Skeletal muscle satellite cell (primary cell): ENCODE data around the gene DPEP3. TPM values are rescaled to one million over a fixed set of nuclear protein-coding genes. Genes with fewer than 3 reads are reported as not detected.
"Not testable (repeated sequence)": the region's sequence is repeated elsewhere in the genome, so short reads cannot be mapped to it uniquely, and the experiment has no call there.

Source experiments
- H3K27me3 ChIP-seq: 2 replicates; pipeline ENCODE4 v1.7.0; 2013; ENCODE audit warnings: low read length; ENCODE audit not compliant: control insufficient read depth, insufficient read depth
- H3K36me3 ChIP-seq: 2 replicates; pipeline ENCODE4 v1.7.0; 2013; ENCODE audit warnings: mild to moderate bottlenecking, control low read depth, low read length; ENCODE audit not compliant: insufficient read depth
- H3K4me1 ChIP-seq: 2 replicates; pipeline ENCODE4 v1.7.0; 2013; ENCODE audit warnings: low read length; ENCODE audit not compliant: control insufficient read depth, insufficient read depth
- H3K4me2 ChIP-seq: 2 replicates; pipeline ENCODE4 v1.7.0; 2013; ENCODE audit warnings: mild to moderate bottlenecking, low read length
- H3K4me3 ChIP-seq: 2 replicates; pipeline ENCODE4 v1.7.0; 2013; ENCODE audit warnings: low read length
- H3K9ac ChIP-seq: 2 replicates; pipeline ENCODE4 v1.7.0; 2013; ENCODE audit warnings: mild to moderate bottlenecking, low read depth, low read length, moderate library complexity
- H3K9me3 ChIP-seq: replicated peaks from 2 replicates; pipeline ENCODE4 v1.7.0; 2013; ENCODE audit warnings: mild to moderate bottlenecking, control low read depth, low read length
- total RNA-seq: library from RNA; depleted of rRNA; stranded (reverse); fragments of >200 nt; gene quantifications from 2 replicates; pipeline ENCODE4 v1.2.3, GENCODE V29; 2012; rRNA removed

DPEP3 gene
- not detected in 2 replicates for total RNA-seq

- no peak within 1 kb of the TSS for H3K9ac ChIP-seq
- no peak within 1 kb of the TSS for H3K4me3 ChIP-seq
- H3K36me3 ChIP-seq: no peaks in the 10 kb centered on the region
- H3K4me2 ChIP-seq: no peak within 1 kb of the TSS
- peaks cover 27% of the 10 kb centered on the region for H3K27me3 ChIP-seq
- no peaks in the 10 kb centered on the region for H3K4me1 ChIP-seq
- no peaks in the 10 kb centered on the region for H3K9me3 ChIP-seq
These were observed at the start of gene DPEP3 for GRCh38 chr16:67979955-67980678. Gene DPEP3 (minus strand): TSS chr16:67980499. CDS start chr16:67980380, 119 bp downstream.

DNA sequence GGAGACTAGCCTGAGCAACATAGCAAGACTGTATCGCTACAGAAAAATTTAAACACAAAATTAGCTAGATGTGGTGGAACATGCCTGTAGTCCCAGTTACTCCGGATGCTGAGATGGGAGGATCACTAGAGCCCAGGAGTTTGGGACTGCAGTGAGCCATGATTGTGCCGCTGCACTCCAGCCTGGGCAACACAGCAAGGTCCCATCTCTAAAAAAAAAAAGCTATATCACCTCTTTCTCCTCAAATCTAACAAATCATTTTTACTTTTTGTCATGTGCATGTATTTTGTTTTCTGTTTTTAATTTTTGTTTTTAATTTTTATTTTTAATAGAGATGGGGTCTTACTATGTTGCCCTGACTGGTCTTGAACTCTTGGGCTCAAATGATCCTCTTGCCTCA is 48.7 kb upstream of the DPEP3 start:
- Histone ChIP-seq H3K36me3 (peaks cover 7% of the 10 kb centered on the region), H3K9ac (no peak overlapping the region), H3K27me3 (no peaks in the 10 kb centered on the region), H3K9me3 (no peaks in the 10 kb centered on the region), H3K4me1 (no peaks in the 10 kb centered on the region), H3K4me3 (no peak overlapping the region), H3K4me2 (no peak overlapping the region)

DNA sequence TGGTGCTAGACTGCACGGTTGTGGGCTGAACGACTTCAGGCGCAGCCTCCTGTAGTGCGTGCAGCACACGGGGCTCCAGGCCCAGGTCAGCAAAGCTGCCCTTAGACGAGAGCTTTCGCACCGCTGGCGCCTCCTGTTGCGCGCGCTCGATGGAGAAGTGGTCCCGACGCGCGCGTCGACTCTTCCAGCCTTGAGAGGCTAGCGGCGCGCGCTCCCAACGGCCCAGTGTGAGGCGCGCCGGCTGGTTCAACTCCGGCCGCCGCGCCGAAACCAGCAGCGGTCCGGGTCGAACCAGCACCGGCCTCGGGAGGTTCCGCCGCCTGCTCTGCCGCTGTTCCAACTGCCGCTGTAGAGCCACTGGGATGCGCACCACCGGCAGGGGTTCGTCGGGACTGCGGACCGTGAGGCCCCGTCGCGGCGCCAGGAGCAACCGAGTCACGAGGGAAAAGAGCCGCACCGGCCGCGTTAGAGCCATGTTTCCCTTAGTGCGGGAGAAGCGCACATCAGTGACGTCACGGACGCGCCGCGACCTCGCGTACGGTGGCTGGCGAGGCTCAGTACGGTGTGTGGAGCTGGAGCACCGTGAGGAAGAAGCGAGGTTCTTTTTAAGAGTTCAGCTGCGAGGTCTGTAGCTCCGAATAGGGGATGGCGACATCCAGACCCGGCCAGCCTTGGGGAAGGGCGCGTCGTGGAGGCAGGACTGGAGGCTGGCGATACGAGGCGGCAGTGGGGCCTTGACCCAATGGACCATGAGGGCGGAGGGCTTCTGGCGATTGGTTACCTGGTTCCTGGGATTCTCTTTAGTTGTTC is 42.6 kb upstream of the DPEP3 start, which contains the start of the genes DDX28 and DUS2:
Gene DDX28, minus strand, starts transcription at position 505 of the 810 bp plus-strand sequence. Its CDS starts 30 bp downstream, at position 475.
Gene DUS2, plus strand, starts transcription at position 557 of the 810 bp plus-strand sequence. CDS start 14,740 bp downstream, outside the sequence.
- H3K4me3 ChIP-seq: peak within 1 kb of the TSS; percentile 83
- H3K4me1 ChIP-seq: peaks cover 7% of the 10 kb centered on the region
- peak within 1 kb of the TSS; percentile 92 for H3K4me2 ChIP-seq
- H3K9ac ChIP-seq: peak within 1 kb of the TSS; percentile 92
- no peaks in the 10 kb centered on the region for H3K36me3 ChIP-seq
- no peaks in the 10 kb centered on the region for H3K27me3 ChIP-seq
- H3K9me3 ChIP-seq: no peaks in the 10 kb centered on the region

- H3K36me3 ChIP-seq: no peaks in the 10 kb centered on the region
- H3K4me2 ChIP-seq: peak overlapping the region; percentile 92
- H3K4me1 ChIP-seq: peaks cover 7% of the 10 kb centered on the region
- no peaks in the 10 kb centered on the region for H3K9me3 ChIP-seq
- H3K9ac ChIP-seq: peak overlapping the region; percentile 92
- H3K4me3 ChIP-seq: peak overlapping the region; percentile 83
- no peaks in the 10 kb centered on the region for H3K27me3 ChIP-seq
These were observed 42.0 kb upstream of the DPEP3 start for GRCh38 chr16:68022278-68022727.

GRCh38 chr16:68021490-68021889 is 41.2 kb upstream of the DPEP3 start:
- Histone ChIP-seq H3K4me2 (peak overlapping the region; percentile 92), H3K36me3 (no peaks in the 10 kb centered on the region), H3K9me3 (no peaks in the 10 kb centered on the region), H3K9ac (no peak overlapping the region), H3K4me3 (no peak overlapping the region), H3K4me1 (peaks cover 7% of the 10 kb centered on the region), H3K27me3 (no peaks in the 10 kb centered on the region)

DNA sequence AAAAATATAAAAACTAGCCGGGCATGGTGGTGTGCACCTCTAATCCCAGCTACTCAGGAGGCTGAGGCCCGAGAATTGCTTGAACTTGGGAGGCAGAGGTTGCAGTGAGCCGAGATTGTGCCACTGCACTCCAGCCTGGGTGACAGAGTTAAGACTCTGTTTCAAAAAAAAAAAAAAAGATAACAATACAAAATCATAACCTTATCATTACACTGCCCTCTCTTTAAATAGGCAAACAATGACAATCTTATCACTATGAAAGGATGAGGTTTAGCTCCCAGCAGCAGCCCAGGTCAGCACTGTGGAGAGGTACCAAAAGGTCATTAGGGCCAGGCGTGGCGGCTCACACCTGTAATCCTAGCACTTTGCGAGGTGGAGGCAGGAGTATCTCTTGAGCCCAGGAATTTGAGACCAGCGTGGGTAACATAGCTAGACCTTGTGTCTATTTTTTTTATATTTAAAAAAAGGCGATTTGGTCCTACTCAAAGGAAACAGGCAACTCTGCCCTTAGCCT is 38.9 kb upstream of the DPEP3 start:
- no peaks in the 10 kb centered on the region for H3K9me3 ChIP-seq
- no peak overlapping the region for H3K4me3 ChIP-seq
- H3K4me2 ChIP-seq: no peak overlapping the region
- peaks cover 2% of the 10 kb centered on the region for H3K27me3 ChIP-seq
- H3K4me1 ChIP-seq: peaks cover 7% of the 10 kb centered on the region
- no peaks in the 10 kb centered on the region for H3K36me3 ChIP-seq
- H3K9ac ChIP-seq: no peak overlapping the region

DNA sequence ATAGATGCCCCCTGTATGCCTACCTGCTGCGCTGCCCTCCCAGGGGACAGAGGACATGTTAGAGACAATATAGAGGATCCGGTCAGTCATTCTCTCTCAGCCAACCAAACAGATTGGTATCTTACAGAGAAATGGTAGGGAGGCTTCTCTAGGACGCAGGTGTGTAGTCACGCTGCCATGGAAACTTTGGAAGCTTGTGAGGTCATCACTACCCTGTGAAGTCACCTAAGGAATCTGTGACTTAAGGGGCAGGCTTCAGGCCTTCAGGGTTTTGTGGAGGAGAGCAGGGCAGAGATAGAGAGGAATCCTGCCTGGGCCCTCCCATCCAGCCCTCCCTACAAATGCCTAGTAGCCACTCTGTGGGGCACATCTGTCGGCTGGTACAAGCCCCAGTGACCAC is 35.4 kb upstream of the DPEP3 start, which contains the start of gene DPEP2NB:
Gene DPEP2NB, minus strand, starts transcription at position 231 of the 400 bp plus-strand sequence. Its CDS starts 141 bp downstream, at position 90.
- no peaks in the 10 kb centered on the region for H3K9me3 ChIP-seq
- H3K27me3 ChIP-seq: peaks cover 12% of the 10 kb centered on the region
- no peaks in the 10 kb centered on the region for H3K4me1 ChIP-seq
- no peak within 1 kb of the TSS for H3K4me3 ChIP-seq
- no peak within 1 kb of the TSS for H3K9ac ChIP-seq
- no peak within 1 kb of the TSS for H3K4me2 ChIP-seq
- H3K36me3 ChIP-seq: no peaks in the 10 kb centered on the region

DNA sequence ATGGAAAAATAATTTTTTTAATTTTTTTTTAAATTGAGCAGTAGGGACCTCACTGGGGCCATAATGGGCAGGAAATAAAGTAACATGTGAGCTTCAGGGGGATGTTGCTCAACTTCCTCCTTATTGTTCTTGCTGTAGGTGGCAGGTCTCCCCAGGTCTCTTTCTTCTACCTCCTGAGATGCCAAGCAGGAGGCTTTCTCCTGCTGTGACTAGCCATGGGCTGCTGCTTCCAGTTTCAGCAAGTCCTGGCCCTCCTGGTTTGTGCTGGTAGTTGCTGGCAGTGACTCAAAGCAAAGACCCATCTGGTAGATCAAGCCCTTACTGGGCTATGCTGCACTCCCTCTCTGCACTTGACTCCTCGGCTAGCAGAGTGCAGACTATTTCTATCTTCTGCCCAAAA is 33.1 kb upstream of the DPEP3 start:
- Histone ChIP-seq H3K27me3 (peaks cover 16% of the 10 kb centered on the region), H3K4me3 (no peak overlapping the region), H3K4me1 (no peaks in the 10 kb centered on the region), H3K36me3 (no peaks in the 10 kb centered on the region), H3K9me3 (no peaks in the 10 kb centered on the region), H3K9ac (no peak overlapping the region), H3K4me2 (no peak overlapping the region)

GRCh38 chr16:68009872-68010271 is 29.6 kb upstream of the DPEP3 start:
- H3K4me1 ChIP-seq: not testable (repeated sequence)

GRCh38 chr16:68009157-68009735 is 28.9 kb upstream of the DPEP3 start:
- Histone ChIP-seq H3K4me1 (no peaks in the 10 kb centered on the region), H3K4me3 (no peak overlapping the region), H3K36me3 (no peaks in the 10 kb centered on the region), H3K9me3 (no peaks in the 10 kb centered on the region), H3K27me3 (peaks cover 14% of the 10 kb centered on the region), H3K9ac (no peak overlapping the region), H3K4me2 (no peak overlapping the region)

More at GRCh38 chr16:68009872-68010271, 29.6 kb upstream of the DPEP3 start:
- not testable (repeated sequence) for H3K9me3 ChIP-seq, H3K4me2 ChIP-seq, H3K4me3 ChIP-seq, H3K9ac ChIP-seq, H3K36me3 ChIP-seq
- H3K27me3 ChIP-seq: peaks cover 16% of the 10 kb centered on the region

DNA sequence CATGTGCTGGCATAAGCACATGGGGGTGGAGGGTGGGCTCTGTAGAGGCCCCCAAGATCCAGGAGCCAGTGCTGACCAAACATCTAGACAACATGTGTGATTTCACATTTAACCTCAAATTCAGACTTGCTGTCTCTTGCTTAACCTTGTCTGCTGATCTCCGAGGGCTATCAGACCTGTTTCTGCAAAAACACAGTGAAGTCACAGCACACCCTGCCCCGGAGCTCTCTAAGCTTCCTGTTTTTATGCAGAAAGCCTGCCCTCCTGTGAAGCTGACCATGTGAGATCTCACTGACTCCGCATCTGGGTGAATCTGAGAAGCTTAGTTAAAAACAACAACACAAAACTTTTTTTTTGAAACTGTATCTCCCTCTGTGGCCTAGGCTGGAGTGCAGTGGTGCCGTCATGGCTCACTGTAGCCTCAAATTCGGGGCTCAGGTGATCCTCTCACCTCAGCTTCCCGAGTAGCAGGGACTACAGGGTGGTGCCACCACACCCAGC is 25.5 kb upstream of the DPEP3 start:
- no peaks in the 10 kb centered on the region for H3K9me3 ChIP-seq
- H3K4me1 ChIP-seq: no peaks in the 10 kb centered on the region
- no peaks in the 10 kb centered on the region for H3K36me3 ChIP-seq
- H3K4me3 ChIP-seq: no peak overlapping the region
- H3K4me2 ChIP-seq: no peak overlapping the region
- H3K27me3 ChIP-seq: peaks cover 5% of the 10 kb centered on the region
- no peak overlapping the region for H3K9ac ChIP-seq
